Keratinocyte (primary cell): ENCODE data around the gene PPL. TPM values are rescaled to one million over a fixed set of nuclear protein-coding genes. Genes with fewer than 3 reads are reported as not detected.

ENCODE experiments used
- DNase-seq: peaks from one replicate; pipeline ENCODE4 v3.0.0-alpha.2; 2011; ENCODE audit warnings: low read depth, missing footprints, low spot score
- FAIRE-seq: peaks from 2 replicates; lab custom pipeline; 2011; peaks lifted over from hg19 to GRCh38; lab: Jason Lieb, UNC
- H2AFZ ChIP-seq: 2 replicates; pipeline ENCODE4 v1.6.0; 2012; ENCODE audit warnings: low read length, control low read depth, inconsistent platforms; ENCODE audit not compliant: control insufficient read depth
- H3K27ac ChIP-seq: 2 replicates; pipeline ENCODE4 v1.5.1; 2011; ENCODE audit warnings: low read length; ENCODE audit not compliant: control insufficient read depth, insufficient read depth
- H3K27me3 ChIP-seq: 3 replicates; pipeline ENCODE4 v1.6.0; 2011; ENCODE audit warnings: low read length; ENCODE audit not compliant: control insufficient read depth, insufficient read depth; ENCODE audit errors: extremely low read depth
- H3K36me3 ChIP-seq, 2 experiments: 2 replicates in 1 of 2; 3 replicates in 1 of 2; pipeline ENCODE4 v1.5.1; 2011; ENCODE audit warnings: low read length in 2 of 2, mild to moderate bottlenecking in 1 of 2; ENCODE audit not compliant: control insufficient read depth in 2 of 2, insufficient read depth in 2 of 2; ENCODE audit errors: extremely low read depth in 1 of 2
- H3K4me1 ChIP-seq: 3 replicates; pipeline ENCODE4 v1.5.1; 2011; ENCODE audit warnings: low read length; ENCODE audit not compliant: control insufficient read depth, insufficient read depth; ENCODE audit errors: extremely low read depth
- H3K4me2 ChIP-seq: 3 replicates; pipeline ENCODE4 v1.6.0; 2011; ENCODE audit warnings: low read depth, low read length; ENCODE audit not compliant: control insufficient read depth, insufficient read depth; ENCODE audit errors: extremely low read depth
- H3K4me3 ChIP-seq, 3 experiments: fragments of 200-600 bp in 1 of 3; sonication (generic) in 1 of 3; 2 replicates in 2 of 3; 3 replicates in 1 of 3; pipeline ENCODE4 v1.5.1; 2011 to 2016; ENCODE audit warnings: low read length in 3 of 3, mild to moderate bottlenecking in 3 of 3, control low read depth in 2 of 3, inconsistent platforms in 1 of 3, low read depth in 1 of 3, mixed read lengths in 1 of 3, mixed run types in 1 of 3, moderate library complexity in 1 of 3; ENCODE audit not compliant: control insufficient read depth in 2 of 3, insufficient read depth in 2 of 3; ENCODE audit errors: extremely low read depth in 1 of 3
- H3K79me2 ChIP-seq: 2 replicates; pipeline ENCODE4 v1.6.0; 2012; ENCODE audit warnings: low read length; ENCODE audit not compliant: control insufficient read depth, insufficient read depth
- H3K9ac ChIP-seq: 3 replicates; pipeline ENCODE4 v1.6.0; 2011; ENCODE audit warnings: low read length; ENCODE audit not compliant: control insufficient read depth, insufficient read depth; ENCODE audit errors: extremely low read depth
- H3K9me1 ChIP-seq: 3 replicates; pipeline ENCODE4 v1.6.0; 2011; ENCODE audit warnings: low read length; ENCODE audit not compliant: control insufficient read depth, insufficient read depth; ENCODE audit errors: extremely low read depth
- H3K9me3 ChIP-seq: 2 replicates; pipeline ENCODE4 v1.5.1; 2012; ENCODE audit warnings: low read depth, low read length; ENCODE audit not compliant: control insufficient read depth
- H4K20me1 ChIP-seq: 3 replicates; pipeline ENCODE4 v1.6.0; 2011; ENCODE audit warnings: low read length; ENCODE audit not compliant: control insufficient read depth, insufficient read depth; ENCODE audit errors: extremely low read depth
- CTCF ChIP-seq, 3 experiments: IDR thresholded peaks in 1 of 3; conservative IDR thresholded peaks in 1 of 3; optimal IDR thresholded peaks in 1 of 3; 2 replicates in 2 of 3; 3 replicates in 1 of 3; pipeline versions ENCODE3 to v1.5.1; 2011; ENCODE audit warnings: low read length in 3 of 3, mild to moderate bottlenecking in 3 of 3, moderate library complexity in 2 of 3, control low read depth in 1 of 3, inconsistent platforms in 1 of 3; ENCODE audit not compliant: insufficient read depth in 2 of 3; ENCODE audit errors: extremely low read depth in 1 of 3
- EZH2 ChIP-seq: IDR thresholded peaks from one replicate; pipeline ENCODE4 v1.6.1; 2012; ENCODE audit warnings: inconsistent platforms, mild to moderate bottlenecking, low read length, moderate library complexity
- dilution Hi-C: fragments of 300-500 bp; cut with MboI; formaldehyde crosslinking; loops from one replicate; pipeline ENCODE4 v1.7.0; 2020; ENCODE audit warnings: low sequenced_read_pairs; ENCODE audit not compliant: extremely low pct_ligation_motif_present
- polyA plus RNA-seq, 5 experiments: library from polyadenylated mRNA; depleted of rRNA in 3 of 5; stranded (reverse) in 3 of 5; stranded (forward) in 1 of 5; unstranded in 1 of 5; fragments of >200 nt; gene quantifications; 1 replicate in 1 of 5; 2 replicates in 3 of 5; 3 replicates in 1 of 5; pipeline versions ENCODE4 v1.2.1 to v1.2.3, GENCODE V29; 2011 to 2012; ENCODE audit warnings: missing spikeins in 2 of 5, low read depth in 1 of 5, low replicate concordance in 1 of 5

The PPL gene
- polyA plus RNA-seq, 1 donor (not counting 4 experiments of a cell fraction or from before 2014, with no cell fraction given), result 26.6 TPM

- FAIRE-seq, result no peak
- TF ChIP-seq CTCF (optimal IDR thresholded peaks at IDR 0.05 in 1 of 3, IDR thresholded peaks at IDR 0.05 in 1 of 3, conservative IDR thresholded peaks at IDR 0.05 in 1 of 3; ENCODE audit: extremely low read depth in 1 of 3, insufficient read depth in 2 of 3, low read length in 3 of 3) (no peak), EZH2 (no peak)
- no peaks in the 10 kb centered on the region for H3K4me1 ChIP-seq
Measured at GRCh38 chr16:4893103-4893862, 43.7 kb downstream of the PPL start.

GRCh38 chr16:4892361-4893102 is 44.4 kb downstream of the PPL start:
- no peaks in the 10 kb centered on the region for H3K27me3 ChIP-seq
- DNase-seq (no peak), FAIRE-seq (no peak)
- H3K9ac ChIP-seq, result no peak overlapping the region
- no peak overlapping the region for H2AFZ ChIP-seq
- no peaks in the 10 kb centered on the region for H3K4me1 ChIP-seq
- no peak overlapping the region for H3K4me2 ChIP-seq
- H4K20me1 ChIP-seq, result no peaks in the 10 kb centered on the region
- H3K9me3 ChIP-seq, result no peaks in the 10 kb centered on the region
- no peaks in the 10 kb centered on the region for H3K9me1 ChIP-seq
- dilution Hi-C loops, result no loop called here
- H3K4me3 ChIP-seq, result no peak overlapping the region
- peaks cover 34 to 44% of the 10 kb centered on the region in 2 experiments for H3K36me3 ChIP-seq
- TF ChIP-seq CTCF (optimal IDR thresholded peaks at IDR 0.05 in 1 of 3, IDR thresholded peaks at IDR 0.05 in 1 of 3, conservative IDR thresholded peaks at IDR 0.05 in 1 of 3; ENCODE audit: extremely low read depth in 1 of 3, insufficient read depth in 2 of 3, low read length in 3 of 3), result no peak
- no peak for TF ChIP-seq EZH2
- no peaks in the 10 kb centered on the region for H3K79me2 ChIP-seq
- no peak overlapping the region for H3K27ac ChIP-seq

More at GRCh38 chr16:4893103-4893862, 43.7 kb downstream of the PPL start:
- DNase-seq, result no peak
- no peaks in the 10 kb centered on the region for H4K20me1 ChIP-seq
- H3K9me1 ChIP-seq, result no peaks in the 10 kb centered on the region
- no peaks in the 10 kb centered on the region for H3K79me2 ChIP-seq
- dilution Hi-C loops, result no loop called here
- H3K4me2 ChIP-seq, result no peak overlapping the region
- H3K4me3 ChIP-seq, result no peak overlapping the region
- peaks cover 30 to 39% of the 10 kb centered on the region in 2 experiments for H3K36me3 ChIP-seq
- H3K9ac ChIP-seq, result no peak overlapping the region
- H3K27me3 ChIP-seq, result no peaks in the 10 kb centered on the region
- no peak overlapping the region for H2AFZ ChIP-seq
- no peak overlapping the region for H3K27ac ChIP-seq
- no peaks in the 10 kb centered on the region for H3K9me3 ChIP-seq
